D721Med (cell line): Measurements from ENCODE around the gene KMT2C.
A peak's percentile ranks its signal among the peaks of the same experiment; 100 is the strongest.

Experiments used
- DNase-seq: peaks from one replicate; pipeline ENCODE4 v3.0.0; 2011; ENCODE audit warnings: low spot score; ENCODE audit not compliant: insufficient read length
- FAIRE-seq: peaks from 2 replicates; lab custom pipeline; 2011; peaks lifted over from hg19 to GRCh38; lab: Jason Lieb, UNC
- CTCF ChIP-seq: IDR thresholded peaks from 2 replicates; pipeline ENCODE4 v1.5.1; 2012; ENCODE audit warnings: mild to moderate bottlenecking, control low read depth; ENCODE audit not compliant: insufficient read depth; ENCODE audit errors: missing control alignments

The KMT2C gene

GRCh38 chr7:152106990-152107389 lies 328.8 kb downstream of the KMT2C start:
- no peak for TF ChIP-seq CTCF
- DNase-seq (no peak), FAIRE-seq (no peak)

GRCh38 chr7:152105205-152105604 lies 330.6 kb downstream of the KMT2C start:
- no peak for TF ChIP-seq CTCF
- no peak for FAIRE-seq
- no peak for DNase-seq

GRCh38 chr7:152103691-152104090 lies 332.1 kb downstream of the KMT2C start:
- TF ChIP-seq CTCF, result no peak
- DNase-seq (no peak), FAIRE-seq (no peak)

GRCh38 chr7:152103066-152103465 lies 332.7 kb downstream of the KMT2C start:
- DNase-seq, result no peak
- FAIRE-seq, result no peak

GRCh38 chr7:152097330-152097729 lies 338.5 kb downstream of the KMT2C start:
- TF ChIP-seq CTCF, result no peak
- no peak for DNase-seq
- FAIRE-seq, result no peak

More at GRCh38 chr7:152103066-152103465, 332.7 kb downstream of the KMT2C start:
- TF ChIP-seq CTCF, result no peak

GRCh38 chr7:152095771-152096170 lies 340.0 kb downstream of the KMT2C start:
- no peak for TF ChIP-seq CTCF
- peak; percentile 67 for FAIRE-seq
- DNase-seq, result no peak

GRCh38 chr7:152093717-152094116 lies 342.1 kb downstream of the KMT2C start:
- DNase-seq, result no peak
- no peak for FAIRE-seq
- TF ChIP-seq CTCF, result no peak
